OCI-LY7 (cell line): Measurements from ENCODE around the gene MIB2.

Experiments
- CTCF ChIP-seq: fragments of 200-600 bp; sonication (generic); conservative IDR thresholded peaks from 2 replicates; pipeline ENCODE4 v1.5.1; 2014; ENCODE audit warnings: mild to moderate bottlenecking, antibody characterized with exemption, low read length, moderate library complexity, mixed read lengths
- EZH2phosphoT487 ChIP-seq: fragments of 200-600 bp; sonication (generic); IDR thresholded peaks from 2 replicates; pipeline ENCODE4 v1.6.1; 2018; ENCODE audit warnings: low read depth, borderline replicate concordance, mild to moderate bottlenecking, mixed run types, antibody characterized with exemption, low read length, moderate library complexity, mixed read lengths

GRCh38 chr1:1621173-1622009 lies 6.1 kb downstream of the MIB2 start:
- TF ChIP-seq CTCF (no peak), EZH2phosphoT487 (no peak)
